IMR-90 (cell line): ENCODE measurements around the gene SEL1L2. TPM values are rescaled to one million over a fixed set of nuclear protein-coding genes. Genes with fewer than 3 reads are reported as not detected.

Experiments
- ATAC-seq: fragments of 200-7000 bp; cut with Tn5 transposase; 2 replicates; pipeline ENCODE4 v1.9.1; 2020; ENCODE audit warnings: low read depth, mild to moderate bottlenecking, moderate library complexity
- BruUV-seq: library from RNA; stranded (reverse); fragments of 400-500 nt; replicated peaks from 2 replicates; lab custom pipeline; 2021; lab: Mats Ljungman, UMichigan
- CTCF ChIA-PET: fragments of 300-600 bp; formaldehyde crosslinking; extraction: SDS; loops from one replicate; lab custom pipeline; 2021; ENCODE audit warnings: antibody characterized with exemption; lab: Yijun Ruan, JAX
- POLR2A ChIA-PET: fragments of 300-600 bp; sonication (Branson Sonifier 250); formaldehyde crosslinking; loops from one replicate; lab custom pipeline; 2022; ENCODE audit warnings: antibody characterized with exemption; ENCODE audit not compliant: unreplicated experiment; lab: Charles Lee
- DNase-seq: peaks from one replicate; pipeline ENCODE4 v3.0.0; 2013
- H2AFZ ChIP-seq: replicated peaks from 2 replicates; pipeline ENCODE3; 2013; ENCODE audit warnings: low read length, mild to moderate bottlenecking; ENCODE audit not compliant: poor library complexity
- H2AK5ac ChIP-seq: 2 replicates; pipeline ENCODE4 v1.6.1; 2013; ENCODE audit warnings: low read depth, low read length, inconsistent platforms
- H2AK9ac ChIP-seq: replicated peaks from 2 replicates; pipeline ENCODE3; 2013; ENCODE audit warnings: mild to moderate bottlenecking, low read depth, low read length, moderate library complexity; ENCODE audit not compliant: poor library complexity
- H2BK120ac ChIP-seq: 2 replicates; pipeline ENCODE4 v1.6.1; 2013; ENCODE audit warnings: low read depth, low read length, inconsistent platforms
- H2BK15ac ChIP-seq: 3 replicates; pipeline ENCODE4 v1.6.1; 2013; ENCODE audit warnings: low read depth, low read length, inconsistent platforms
- H2BK20ac ChIP-seq: 2 replicates; pipeline ENCODE4 v1.6.1; 2013; ENCODE audit warnings: low read depth, mild to moderate bottlenecking, inconsistent platforms, low read length, moderate library complexity
- H2BK5ac ChIP-seq: 2 replicates; pipeline ENCODE4 v1.6.1; 2013; ENCODE audit warnings: mild to moderate bottlenecking, low read depth, low read length, inconsistent platforms; ENCODE audit not compliant: poor library complexity, severe bottlenecking
- H3K14ac ChIP-seq: replicated peaks from 2 replicates; pipeline ENCODE4 v1.6.1; 2013; ENCODE audit warnings: low read depth, low read length, inconsistent platforms
- H3K18ac ChIP-seq: 2 replicates; pipeline ENCODE4 v1.6.1; 2013; ENCODE audit warnings: low read depth, low read length, control low read depth
- H3K23ac ChIP-seq: 2 replicates; pipeline ENCODE4 v1.6.1; 2013; ENCODE audit warnings: low read depth, low read length, inconsistent platforms
- H3K27ac ChIP-seq: 2 replicates; pipeline ENCODE4 v1.5.1; 2013; ENCODE audit warnings: mild to moderate bottlenecking, control low read depth, low read length; ENCODE audit not compliant: insufficient read depth
- H3K27me3 ChIP-seq: 2 replicates; pipeline ENCODE4 v1.6.1; 2013; ENCODE audit warnings: low read length; ENCODE audit not compliant: control insufficient read depth, insufficient read depth
- H3K36me3 ChIP-seq: 2 replicates; pipeline ENCODE4 v1.6.1; 2013; ENCODE audit warnings: low read length, mixed read lengths; ENCODE audit not compliant: control insufficient read depth, insufficient read depth
- H3K4ac ChIP-seq: 2 replicates; pipeline ENCODE4 v1.6.1; 2013; ENCODE audit warnings: low read depth, low read length, inconsistent platforms
- H3K4me1 ChIP-seq: 2 replicates; pipeline ENCODE4 v1.6.1; 2013; ENCODE audit warnings: low read length, mixed read lengths; ENCODE audit not compliant: control insufficient read depth, insufficient read depth
- H3K4me2 ChIP-seq: 2 replicates; pipeline ENCODE4 v1.6.1; 2013; ENCODE audit warnings: low read depth, mild to moderate bottlenecking, control low read depth, low read length, moderate library complexity
- H3K4me3 ChIP-seq: 2 replicates; pipeline ENCODE4 v1.5.1; 2013; ENCODE audit warnings: low read depth, mild to moderate bottlenecking, control low read depth, low read length, moderate library complexity; ENCODE audit not compliant: insufficient read depth
- H3K56ac ChIP-seq: 2 replicates; pipeline ENCODE4 v1.6.1; 2013; ENCODE audit warnings: low read length, inconsistent platforms; ENCODE audit not compliant: insufficient read depth; ENCODE audit errors: extremely low read depth
- H3K79me1 ChIP-seq, 2 experiments: 2 replicates each; pipeline ENCODE4 v1.6.1; 2013; ENCODE audit warnings: low read length in 2 of 2, inconsistent platforms in 1 of 2, low read depth in 1 of 2
- H3K9ac ChIP-seq: 2 replicates; pipeline ENCODE4 v1.6.1; 2013; ENCODE audit warnings: low read depth, low read length, control low read depth
- H3K9me1 ChIP-seq: 2 replicates; pipeline ENCODE4 v1.6.1; 2013; ENCODE audit warnings: low read length, inconsistent platforms; ENCODE audit not compliant: insufficient read depth
- H3K9me3 ChIP-seq: 2 replicates; pipeline ENCODE4 v1.6.1; 2013; ENCODE audit warnings: low read length; ENCODE audit not compliant: control insufficient read depth, insufficient read depth
- H4K20me1 ChIP-seq: 2 replicates; pipeline ENCODE4 v1.6.1; 2013; ENCODE audit warnings: low read length, inconsistent platforms; ENCODE audit not compliant: insufficient read depth
- H4K5ac ChIP-seq: 2 replicates; pipeline ENCODE4 v1.6.1; 2013; ENCODE audit warnings: mild to moderate bottlenecking, low read depth, low read length, control low read depth
- H4K8ac ChIP-seq, 2 experiments: 2 replicates each; pipeline ENCODE4 v1.6.1; 2013; ENCODE audit warnings: low read depth in 2 of 2, low read length in 2 of 2, control low read depth in 1 of 2, inconsistent platforms in 1 of 2
- H4K91ac ChIP-seq: 2 replicates; pipeline ENCODE4 v1.6.1; 2013; ENCODE audit warnings: low read depth, low read length, inconsistent platforms; ENCODE audit not compliant: insufficient read depth
- CHD1 ChIP-seq: IDR thresholded peaks from 2 replicates; pipeline ENCODE4 v1.6.1; 2012; ENCODE audit warnings: low read depth, low read length, improper control_type of control experiment
- MAFK ChIP-seq: IDR thresholded peaks from 2 replicates; pipeline ENCODE4 v1.6.1; 2012; ENCODE audit warnings: low read depth, low read length, improper control_type of control experiment
- MXI1 ChIP-seq: IDR thresholded peaks from 2 replicates; pipeline ENCODE4 v1.6.1; 2012; ENCODE audit warnings: low read depth, mild to moderate bottlenecking, low read length, moderate library complexity, borderline replicate concordance
- SMC3 ChIP-seq: fragments of 150-350 bp; IDR thresholded peaks from 2 replicates; pipeline ENCODE4 v1.6.1; 2016; ENCODE audit warnings: low read depth, mild to moderate bottlenecking, antibody characterized with exemption, low read length, moderate library complexity
- WGBS, 2 experiments: methylation state at CpG; one replicate each; pipeline versions ENCODE4 v1.1.5 to v1.1.7; 2013; ENCODE audit warnings: missing lambda C conversion rate in 2 of 2; ENCODE audit not compliant: insufficient read length in 1 of 2; ENCODE audit errors: extremely low coverage in 2 of 2; 5-methylcytosine and 5-hydroxymethylcytosine counted together
- dilution Hi-C: fragments of 300-500 bp; cut with HindIII; formaldehyde crosslinking; loops from one replicate; pipeline ENCODE4 v1.14.3; 2018; ENCODE audit warnings: low sequenced_read_pairs; ENCODE audit not compliant: unreplicated experiment
- in situ Hi-C: fragments of 300-500 bp; cut with MboI; formaldehyde crosslinking; loops from 3 replicates; pipeline ENCODE4 v1.14.3; 2019; ENCODE audit warnings: low sequenced_read_pairs, inconsistent platforms, mixed read lengths
- intact Hi-C: fragments of 100-400 bp; cut with micrococcal nuclease; formaldehyde crosslinking; loops from 2 replicates; pipeline ENCODE4 v1.10.0; 2022
- polyA plus RNA-seq, 3 experiments: library from polyadenylated mRNA; depleted of rRNA; stranded (reverse); fragments of >200 nt; gene quantifications; 2 replicates each; pipeline ENCODE4 v1.2.3, GENCODE V29; 2012; ENCODE audit warnings: low replicate concordance in 1 of 3
- total RNA-seq: library from RNA; depleted of rRNA; stranded (reverse); fragments of >200 nt; gene quantifications from 2 replicates; pipeline ENCODE4 v1.2.3, GENCODE V29; 2012

Gene SEL1L2
- total and polyA plus RNA-seq, 2 of the 4 experiments (the other 2 are of a cell fraction), result not detected

DNA sequence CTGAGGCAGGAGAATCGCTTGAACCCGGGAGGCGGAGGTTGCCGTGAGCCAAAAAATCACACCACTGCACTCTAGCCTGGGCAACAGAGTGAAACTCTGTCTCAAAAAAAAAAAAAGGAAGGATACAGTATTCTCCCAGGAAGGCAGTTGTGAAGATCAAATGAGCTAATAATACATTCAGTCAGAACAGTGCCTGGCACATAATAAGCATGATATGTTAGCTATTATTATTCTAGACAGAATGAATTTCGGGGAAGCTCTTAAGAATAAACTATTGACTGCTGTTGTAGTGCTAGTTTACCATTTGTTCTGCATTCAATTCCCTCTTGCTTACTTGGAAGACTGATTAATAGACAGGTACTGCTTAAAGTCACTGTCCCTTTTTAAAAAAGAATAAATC is 164.9 kb downstream of the SEL1L2 start:
- BruUV-seq, result no TSS peak
- H2BK5ac ChIP-seq, result no peak overlapping the region
- no peak overlapping the region for H4K91ac ChIP-seq
- no peak overlapping the region for H2BK15ac ChIP-seq
- no peak overlapping the region for H3K4me3 ChIP-seq
- no peak overlapping the region for H2AFZ ChIP-seq
- no peak overlapping the region for H2BK120ac ChIP-seq
- no peaks in the 10 kb centered on the region for H3K9me3 ChIP-seq
- H3K79me1 ChIP-seq, result no peaks in the 10 kb centered on the region
- H3K9me1 ChIP-seq, result no peaks in the 10 kb centered on the region
- H3K14ac ChIP-seq, result no peak overlapping the region
- dilution Hi-C loops (no loop called here), in situ Hi-C loops (no loop called here), intact Hi-C loops (no loop called here)
- no peaks in the 10 kb centered on the region for H3K4me1 ChIP-seq
- H2AK9ac ChIP-seq, result no peak overlapping the region
- no peak overlapping the region for H3K18ac ChIP-seq
- peaks cover 4% of the 10 kb centered on the region for H3K27me3 ChIP-seq
- H3K9ac ChIP-seq, result no peak overlapping the region
- no peak overlapping the region for H4K5ac ChIP-seq
- ChIA-PET CTCF (interaction anchor here (0.6 to 1.4 kb wide), 2 partner anchors 10 to 830 kb away, joined by 3 to 4 read pairs; no protein-coding TSS in a partner anchor), POLR2A (no interaction called here)
- H4K8ac ChIP-seq, result no peak overlapping the region
- DNase-seq, result no peak
- H3K23ac ChIP-seq, result no peak overlapping the region
- H3K36me3 ChIP-seq, result peaks cover 1% of the 10 kb centered on the region; the same call in 1 of the 2 replicates
- TF ChIP-seq SMC3 (no peak), MXI1 (no peak), CHD1 (no peak), MAFK (no peak)
- H2BK20ac ChIP-seq, result no peak overlapping the region
- WGBS, 2 experiments, result no CpG with 5 or more reads among the region's 5 CpGs
- ATAC-seq, result no peak
- no peak overlapping the region for H3K27ac ChIP-seq
- no peak overlapping the region for H3K4me2 ChIP-seq
- H2AK5ac ChIP-seq, result no peak overlapping the region
- H3K56ac ChIP-seq, result no peak overlapping the region
- H4K20me1 ChIP-seq, result no peaks in the 10 kb centered on the region
- no peak overlapping the region for H3K4ac ChIP-seq
